Suprapubic skin (tissue), 4 donors: ENCODE results near the gene TXNDC11. TPM values are rescaled to one million over a fixed set of nuclear protein-coding genes. Genes with fewer than 3 reads are reported as not detected.
A peak's percentile ranks its signal among the peaks of the same experiment; 100 is the strongest.

Source experiments
- DNase-seq, 2 donors: peaks; one replicate each; pipeline ENCODE4 v3.0.0-alpha.2; 2019; ENCODE audit warnings: low spot score in 2 of 2
- H3K27ac ChIP-seq: fragments of 200-600 bp; sonication (generic); one replicate; pipeline ENCODE4 v1.5.1; 2019
- H3K27me3 ChIP-seq: fragments of 200-600 bp; sonication (generic); one replicate; pipeline ENCODE4 v1.5.1; 2019
- H3K36me3 ChIP-seq: fragments of 200-600 bp; sonication (generic); one replicate; pipeline ENCODE4 v1.5.1; 2019
- H3K4me1 ChIP-seq: fragments of 200-600 bp; sonication (generic); one replicate; pipeline ENCODE4 v1.5.1; 2019
- H3K4me3 ChIP-seq: fragments of 200-600 bp; sonication (generic); one replicate; pipeline ENCODE4 v1.5.1; 2019; ENCODE audit warnings: mild to moderate bottlenecking
- H3K9me3 ChIP-seq: fragments of 200-600 bp; sonication (generic); one replicate; pipeline ENCODE4 v1.5.1; 2019
- EP300 ChIP-seq: sonication (generic); formaldehyde crosslinking; IDR thresholded peaks from one replicate; pipeline ENCODE4 v1.6.1; 2017; ENCODE audit warnings: antibody characterized with exemption
- POLR2A ChIP-seq, 2 donors: fragments of 450-650 bp; IDR thresholded peaks; one replicate each; pipeline ENCODE4 v1.6.1; 2017; ENCODE audit warnings: antibody characterized with exemption in 2 of 2, mild to moderate bottlenecking in 2 of 2, moderate library complexity in 2 of 2
- POLR2AphosphoS5 ChIP-seq, 3 donors: sonication (generic); formaldehyde crosslinking; IDR thresholded peaks; one replicate each; pipeline ENCODE4 v1.6.1; 2017; ENCODE audit warnings: antibody characterized with exemption in 3 of 3
- WGBS: methylation state at CpG from one replicate; pipeline ENCODE4 v1.1.5; 2018; 5-methylcytosine and 5-hydroxymethylcytosine counted together
- total RNA-seq, 4 donors: library from RNA; depleted of rRNA; stranded (reverse); fragments of >200 nt; gene quantifications; one replicate each; pipeline ENCODE4 v1.1.0, GENCODE V29; 2016
- TF ChIP-seq, protein P1 (sequence below), 2 donors: fragments of 200-600 bp in 1 of 2; fragments of 450-650 bp in 1 of 2; sonication (generic) in 1 of 2; IDR thresholded peaks; one replicate each; pipeline ENCODE4 v1.5.1; 2016 to 2019; ENCODE audit warnings: antibody characterized with exemption in 2 of 2, mild to moderate bottlenecking in 1 of 2, moderate library complexity in 1 of 2

The TXNDC11 gene
- total RNA-seq, 4 donors from 2014 or later = 31.0 to 42.2 (median 35.1) TPM

DNA sequence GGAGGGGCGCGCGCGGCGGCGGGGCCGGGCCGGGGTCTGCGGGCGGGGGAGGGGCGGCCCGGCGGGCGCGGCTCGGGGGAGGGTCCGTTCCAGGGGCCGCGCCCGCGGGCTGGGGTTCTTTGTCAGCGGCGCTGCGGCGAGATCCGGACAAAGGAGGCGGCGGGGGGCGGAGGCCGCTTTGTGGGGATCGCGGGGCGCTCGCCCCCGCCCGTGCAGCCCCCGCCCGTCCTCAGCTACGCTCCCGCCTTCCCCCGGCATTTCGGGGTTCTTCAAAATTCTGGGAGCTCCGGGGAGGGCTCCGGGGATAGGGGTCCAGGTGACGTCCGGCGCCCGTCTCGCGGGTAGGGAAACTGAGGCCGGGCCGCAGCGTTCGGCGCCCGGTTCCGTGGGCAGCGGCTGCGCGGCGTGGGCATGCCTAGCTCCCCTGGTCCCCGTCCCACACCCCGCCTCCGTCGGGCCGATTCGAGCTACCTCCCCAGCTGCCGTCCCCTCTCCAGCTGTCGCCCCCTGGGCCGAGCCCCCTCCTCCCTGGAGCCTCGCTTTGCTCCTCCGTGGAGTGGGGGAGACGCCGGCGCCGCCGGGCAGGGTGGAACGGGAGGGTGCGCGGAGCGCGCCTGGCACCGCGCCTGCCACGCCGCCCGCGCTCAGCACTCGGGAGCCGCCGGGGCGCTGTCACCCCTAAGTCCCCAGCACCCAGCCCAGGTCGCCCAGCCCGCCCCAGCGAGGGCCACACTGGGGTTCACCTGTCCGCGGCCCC lies 73.9 kb downstream of the TXNDC11 start:
- Histone ChIP-seq H3K4me1 (peaks cover 60% of the 10 kb centered on the region), H3K9me3 (no peaks in the 10 kb centered on the region), H3K4me3 (peak overlapping the region; percentile 95), H3K27ac (peak overlapping the region; percentile 84), H3K27me3 (no peaks in the 10 kb centered on the region), H3K36me3 (no peaks in the 10 kb centered on the region)
- DNase-seq = no peak
- no peak for TF ChIP-seq EP300
- TF ChIP-seq, protein P1, sequence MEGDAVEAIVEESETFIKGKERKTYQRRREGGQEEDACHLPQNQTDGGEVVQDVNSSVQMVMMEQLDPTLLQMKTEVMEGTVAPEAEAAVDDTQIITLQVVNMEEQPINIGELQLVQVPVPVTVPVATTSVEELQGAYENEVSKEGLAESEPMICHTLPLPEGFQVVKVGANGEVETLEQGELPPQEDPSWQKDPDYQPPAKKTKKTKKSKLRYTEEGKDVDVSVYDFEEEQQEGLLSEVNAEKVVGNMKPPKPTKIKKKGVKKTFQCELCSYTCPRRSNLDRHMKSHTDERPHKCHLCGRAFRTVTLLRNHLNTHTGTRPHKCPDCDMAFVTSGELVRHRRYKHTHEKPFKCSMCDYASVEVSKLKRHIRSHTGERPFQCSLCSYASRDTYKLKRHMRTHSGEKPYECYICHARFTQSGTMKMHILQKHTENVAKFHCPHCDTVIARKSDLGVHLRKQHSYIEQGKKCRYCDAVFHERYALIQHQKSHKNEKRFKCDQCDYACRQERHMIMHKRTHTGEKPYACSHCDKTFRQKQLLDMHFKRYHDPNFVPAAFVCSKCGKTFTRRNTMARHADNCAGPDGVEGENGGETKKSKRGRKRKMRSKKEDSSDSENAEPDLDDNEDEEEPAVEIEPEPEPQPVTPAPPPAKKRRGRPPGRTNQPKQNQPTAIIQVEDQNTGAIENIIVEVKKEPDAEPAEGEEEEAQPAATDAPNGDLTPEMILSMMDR (IDR thresholded peaks at IDR 0.05) = no peak
- no peak for TF ChIP-seq POLR2AphosphoS5 (IDR thresholded peaks at IDR 0.05)
- TF ChIP-seq POLR2A (IDR thresholded peaks at IDR 0.05) = no peak
- no CpG with 5 or more reads among the region's 97 CpGs for WGBS

GRCh38 chr16:11667824-11668622 lies 74.6 kb downstream of the TXNDC11 start, which contains the start of gene SNN:
TSS of gene SNN (plus strand) at chr16:11668455. CDS start at chr16:11676060, 7,605 bp downstream.
- WGBS = 19% methylated on average over 10 of the region's 93 CpGs
- Histone ChIP-seq H3K9me3 (no peaks in the 10 kb centered on the region), H3K27me3 (no peaks in the 10 kb centered on the region), H3K4me3 (peak within 1 kb of the TSS; percentile 95), H3K36me3 (no peaks in the 10 kb centered on the region), H3K4me1 (peaks cover 52% of the 10 kb centered on the region), H3K27ac (peak within 1 kb of the TSS; percentile 84)
- DNase-seq = peak in 1 of 2 donors; percentile 91
- TF ChIP-seq, protein P1 (IDR thresholded peaks at IDR 0.05) = no peak
- TF ChIP-seq POLR2A (IDR thresholded peaks at IDR 0.05) = peak in 1 of 2 donors; percentile 19

DNA sequence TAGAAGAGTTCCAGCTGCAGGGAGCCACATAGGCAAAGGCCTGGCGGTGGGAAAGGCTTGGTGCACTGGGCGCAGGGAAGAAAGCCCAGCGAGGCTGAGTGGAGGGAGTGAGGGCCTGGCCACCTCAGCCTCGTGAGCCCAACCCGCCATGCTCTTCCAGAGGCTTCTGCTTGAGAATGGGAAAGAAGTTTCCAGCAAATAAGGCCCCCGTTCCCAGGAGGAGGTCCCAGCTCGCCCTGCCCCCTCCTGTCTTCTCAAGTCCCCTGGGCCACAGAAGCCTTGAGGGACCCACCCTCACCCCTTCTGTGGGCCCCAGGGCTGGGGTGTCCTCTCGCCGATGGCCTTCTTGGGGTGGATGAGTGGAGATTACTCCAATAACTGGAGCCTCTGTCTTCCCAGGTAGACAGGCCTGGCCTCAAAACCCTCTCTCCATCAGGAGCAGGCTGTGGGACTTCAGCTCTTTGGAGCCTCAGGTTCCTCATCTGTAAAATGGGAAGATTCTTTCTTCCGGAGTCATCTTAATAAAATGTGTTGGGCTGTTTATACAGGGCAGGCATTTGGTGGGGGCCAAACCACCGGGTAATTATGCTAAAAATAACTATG lies 75.3 kb downstream of the TXNDC11 start:
- DNase-seq = no peak
- 77% methylated on average over 10 of the region's 11 CpGs for WGBS
- no peak for TF ChIP-seq EP300
- TF ChIP-seq, protein P1 (IDR thresholded peaks at IDR 0.05) = no peak
- no peak for TF ChIP-seq POLR2A (IDR thresholded peaks at IDR 0.05)
- TF ChIP-seq POLR2AphosphoS5 (IDR thresholded peaks at IDR 0.05) = no peak
- H3K27me3 ChIP-seq = no peaks in the 10 kb centered on the region
- H3K4me3 ChIP-seq = peak overlapping the region; percentile 95
- H3K36me3 ChIP-seq = no peaks in the 10 kb centered on the region
- no peak overlapping the region for H3K27ac ChIP-seq
- peaks cover 45% of the 10 kb centered on the region for H3K4me1 ChIP-seq
- no peaks in the 10 kb centered on the region for H3K9me3 ChIP-seq

- Histone ChIP-seq H3K4me3 (no peak overlapping the region), H3K27ac (no peak overlapping the region), H3K4me1 (peaks cover 36% of the 10 kb centered on the region), H3K36me3 (no peaks in the 10 kb centered on the region), H3K9me3 (no peaks in the 10 kb centered on the region), H3K27me3 (no peaks in the 10 kb centered on the region)
- no peak for TF ChIP-seq POLR2AphosphoS5 (IDR thresholded peaks at IDR 0.05)
- TF ChIP-seq POLR2A (IDR thresholded peaks at IDR 0.05) = no peak
- TF ChIP-seq, protein P1 (IDR thresholded peaks at IDR 0.05) = no peak
- TF ChIP-seq EP300 = no peak
- no peak for DNase-seq
- WGBS = 83% methylated on average over 14 of the region's 14 CpGs
Observed at GRCh38 chr16:11666103-11667055, 76.3 kb downstream of the TXNDC11 start.
